ENCODE data around the gene ETV3.
A peak's percentile ranks its signal among the peaks of the same experiment; 100 is the strongest.
"Not testable (repeated sequence)": the region's sequence is repeated elsewhere in the genome, so short reads cannot be mapped to it uniquely, and the experiment has no call there.

ETV3 gene

GRCh38 chr1:157138220-157139051, at the start of gene ETV3:
Gene ETV3, minus strand, starts transcription at chr1:157138395. Its CDS starts 2,043 bp downstream, at chr1:157136352.
- peak; percentile 94 for DNase-seq (ENCODE audit: low spot score)

- no peak for DNase-seq (ENCODE audit: low spot score)
These were observed 48.2 kb upstream of the ETV3 start for GRCh38 chr1:157186281-157186992.

GRCh38 chr1:157183870-157184269, 45.7 kb upstream of the ETV3 start:
- DNase-seq (ENCODE audit: low spot score): no peak

- DNase-seq (ENCODE audit: low spot score): not testable (repeated sequence)
These were observed 44.2 kb upstream of the ETV3 start for GRCh38 chr1:157182371-157182770.

GRCh38 chr1:157181790-157182189, 43.6 kb upstream of the ETV3 start:
- DNase-seq (ENCODE audit: low spot score): no peak

GRCh38 chr1:157181258-157181657, 43.1 kb upstream of the ETV3 start:
- no peak for DNase-seq (ENCODE audit: low spot score)

GRCh38 chr1:157178490-157178889, 40.3 kb upstream of the ETV3 start:
- DNase-seq (ENCODE audit: low spot score): no peak

- DNase-seq (ENCODE audit: low spot score): no peak
These were observed 39.7 kb upstream of the ETV3 start for GRCh38 chr1:157177733-157178394.

- no peak for DNase-seq (ENCODE audit: low spot score)
These were observed 38.5 kb upstream of the ETV3 start for GRCh38 chr1:157176591-157177121.

GRCh38 chr1:157176016-157176415, 37.8 kb upstream of the ETV3 start:
- DNase-seq (ENCODE audit: low spot score): no peak

GRCh38 chr1:157173900-157174410, 35.8 kb upstream of the ETV3 start:
- DNase-seq (ENCODE audit: low spot score): no peak

- not testable (repeated sequence) for DNase-seq (ENCODE audit: low spot score)
These were observed 35.0 kb upstream of the ETV3 start for GRCh38 chr1:157173241-157173640.

- DNase-seq (ENCODE audit: low spot score): not testable (repeated sequence)
These were observed 34.4 kb upstream of the ETV3 start for GRCh38 chr1:157172591-157172990.

GRCh38 chr1:157171903-157172503, 33.8 kb upstream of the ETV3 start:
- DNase-seq (ENCODE audit: low spot score): peak; percentile 13

GRCh38 chr1:157170677-157171515, 32.7 kb upstream of the ETV3 start:
- DNase-seq (ENCODE audit: low spot score): peak; percentile 33

GRCh38 chr1:157168015-157168414, 29.8 kb upstream of the ETV3 start:
- no peak for DNase-seq (ENCODE audit: low spot score)

- no peak for DNase-seq (ENCODE audit: low spot score)
These were observed 29.2 kb upstream of the ETV3 start for GRCh38 chr1:157167437-157167836.

- DNase-seq (ENCODE audit: low spot score): no peak
These were observed 28.4 kb upstream of the ETV3 start for GRCh38 chr1:157166590-157166989.

GRCh38 chr1:157163273-157164127, 25.3 kb upstream of the ETV3 start:
- DNase-seq (ENCODE audit: low spot score): peak; percentile 75

GRCh38 chr1:157162345-157162744, 24.1 kb upstream of the ETV3 start:
- no peak for DNase-seq (ENCODE audit: low spot score)
